GM10248 (cell line): ENCODE measurements around the gene MAP2.

Experiments
- CTCF ChIA-PET: fragments of 300-600 bp; sonication (Branson Sonifier 250); formaldehyde crosslinking; extraction: SDS; loops from one replicate; lab custom pipeline; 2021; ENCODE audit warnings: antibody characterized with exemption; lab: Yijun Ruan, JAX
- POLR2A ChIA-PET: fragments of 350-650 bp; sonication (Branson Sonifier 250); formaldehyde crosslinking; extraction: SDS; loops from one replicate; lab custom pipeline; 2020; ENCODE audit warnings: antibody characterized with exemption; lab: Yijun Ruan, JAX
- DNase-seq: peaks from one replicate; pipeline ENCODE4 v3.0.0; 2012; ENCODE audit errors: extremely low spot score
- CTCF ChIP-seq: IDR thresholded peaks from 2 replicates; pipeline ENCODE4 v1.5.1; 2012; ENCODE audit warnings: mild to moderate bottlenecking, low read depth; ENCODE audit errors: extremely low read depth, missing control alignments, control extremely low read depth

Gene MAP2

GRCh38 chr2:209395652-209396051 is 28.2 kb upstream of the MAP2 start:
- DNase-seq, result no peak
- ChIA-PET POLR2A (no interaction called here), CTCF (no interaction called here)

GRCh38 chr2:209398463-209398862 is 25.4 kb upstream of the MAP2 start:
- ChIA-PET CTCF (interaction anchor here (1.3 kb wide), 2 partner anchors 9 to 13 kb away, joined by 3 to 4 read pairs; no protein-coding TSS in a partner anchor), POLR2A (no interaction called here)
- TF ChIP-seq CTCF, result no peak
- DNase-seq, result no peak

More at GRCh38 chr2:209395652-209396051, 28.2 kb upstream of the MAP2 start:
- no peak for TF ChIP-seq CTCF

GRCh38 chr2:209401788-209402187 is 22.1 kb upstream of the MAP2 start:
- ChIA-PET POLR2A (no interaction called here), CTCF (interaction anchor here (1.0 kb wide), 1 partner anchor 15 kb away, joined by 3 read pairs; no protein-coding TSS in a partner anchor)
- TF ChIP-seq CTCF, result no peak
- DNase-seq, result no peak

- CTCF ChIA-PET, result no interaction called here
- no peak for DNase-seq
- POLR2A ChIA-PET, result no interaction called here
- no peak for TF ChIP-seq CTCF
Observed at GRCh38 chr2:209411296-209411695, 12.6 kb upstream of the MAP2 start.

GRCh38 chr2:209411718-209412117 is 12.1 kb upstream of the MAP2 start:
- CTCF ChIA-PET, result no interaction called here
- DNase-seq, result no peak
- POLR2A ChIA-PET, result no interaction called here
- TF ChIP-seq CTCF, result no peak

GRCh38 chr2:209413311-209414014 is 10.4 kb upstream of the MAP2 start:
- TF ChIP-seq CTCF, result no peak
- ChIA-PET POLR2A (no interaction called here), CTCF (interaction anchor here (2.0 kb wide), 1 partner anchor 10 kb away, joined by 6 read pairs; the partner anchor contains the start of gene MAP2)
- DNase-seq, result no peak
